Activated CD8-positive, alpha-beta memory T cell treated with anti-CD3 and anti-CD28 coated beads for 4 hours (primary cell): Measurements from ENCODE around the gene FBXO10.
A peak's percentile ranks its signal among the peaks of the same experiment; 100 is the strongest.
"Not testable (repeated sequence)": the region's sequence is repeated elsewhere in the genome, so short reads cannot be mapped to it uniquely, and the experiment has no call there.

Experiments
- DNase-seq, 2 donors: peaks; one replicate each; pipeline ENCODE4 v3.0.0-alpha.2; 2020; ENCODE audit warnings: low read depth in 2 of 2

FBXO10 gene

DNA sequence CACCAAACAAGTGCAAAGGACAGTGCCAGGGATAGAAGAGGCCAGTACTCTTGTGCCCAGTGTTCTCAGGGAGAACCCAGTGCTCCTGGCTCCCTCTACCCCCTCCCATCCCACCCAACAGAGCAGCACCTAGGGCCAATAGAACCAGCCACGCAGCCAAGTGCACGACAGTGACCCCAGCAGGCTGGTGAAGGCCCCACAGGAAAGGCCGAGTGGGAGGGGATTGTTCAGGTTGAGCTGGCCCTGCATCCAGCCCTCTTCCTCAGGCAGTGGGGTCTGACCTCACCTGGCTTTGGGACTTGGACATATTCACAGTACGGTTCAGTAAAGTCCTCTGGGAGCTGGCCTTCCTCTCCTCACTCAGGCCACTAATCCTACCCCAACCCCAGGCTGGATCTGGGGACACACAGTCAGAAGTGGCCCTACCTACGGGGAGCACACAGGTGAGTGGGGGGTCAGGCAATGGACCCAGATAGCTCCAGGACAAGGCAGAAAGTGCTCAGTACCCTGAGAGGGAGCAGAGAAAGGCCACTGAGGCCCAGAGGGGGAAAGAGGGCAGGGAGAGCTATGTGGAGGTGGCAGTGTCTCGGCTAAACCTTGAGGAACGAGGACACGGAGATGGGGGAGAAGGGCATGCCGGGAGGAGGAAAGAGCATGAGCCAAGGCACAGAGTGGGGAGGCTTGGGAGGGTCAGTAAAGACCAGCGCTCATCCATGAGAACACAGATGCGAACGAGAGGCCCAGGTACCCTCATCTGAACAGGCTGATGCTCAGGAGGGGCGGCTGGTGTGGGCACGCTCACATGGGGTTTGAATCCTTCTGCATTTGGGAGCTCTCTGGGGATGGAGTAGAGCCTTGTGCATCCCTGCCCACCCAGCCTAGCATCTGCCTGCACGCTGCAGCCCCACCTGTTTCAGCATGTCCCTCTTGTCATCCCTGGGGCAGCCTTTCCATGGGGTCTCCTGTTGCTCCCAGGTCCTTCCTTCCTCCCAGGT, 64.9 kb downstream of the FBXO10 start:
- no peak for DNase-seq

DNA sequence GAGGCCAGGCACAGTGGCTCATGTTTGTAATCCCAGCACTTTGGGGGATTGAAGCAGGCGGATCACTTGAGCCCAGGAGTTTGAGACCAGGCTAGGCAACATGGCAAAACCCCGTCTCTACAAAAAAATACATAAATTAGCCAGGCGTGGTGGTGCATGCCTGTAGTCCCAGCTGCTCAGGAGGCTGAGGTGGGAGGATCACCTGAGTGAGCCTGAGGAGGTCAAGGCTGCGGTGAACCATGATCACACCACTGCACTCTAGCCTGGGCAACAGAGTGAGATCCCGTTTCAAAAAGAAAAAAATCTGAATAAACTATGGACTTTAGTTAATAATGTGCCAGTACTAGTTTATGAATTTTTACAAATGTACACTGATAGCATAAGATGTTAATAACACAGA, 66.1 kb downstream of the FBXO10 start:
- DNase-seq, result not testable (repeated sequence)

DNA sequence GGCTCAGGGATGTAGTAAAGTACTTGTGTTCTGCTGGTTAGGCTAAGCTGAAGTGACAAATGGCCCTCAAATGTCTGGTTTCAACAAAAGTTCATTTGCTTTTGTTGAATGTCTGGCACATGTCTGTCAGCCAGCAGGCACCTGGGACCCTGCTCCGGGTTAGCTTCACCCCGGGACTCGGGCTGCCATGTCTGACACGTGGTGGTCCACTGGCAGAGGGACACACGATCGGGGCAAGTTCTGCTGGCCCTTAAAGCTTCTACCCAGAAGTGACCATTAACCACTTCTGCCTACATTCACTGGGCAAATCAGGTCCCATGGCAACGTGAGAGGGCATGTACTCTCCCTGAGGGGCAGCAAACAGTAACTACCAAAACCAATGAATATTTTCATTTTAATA, 66.6 kb downstream of the FBXO10 start:
- DNase-seq, result no peak

DNA sequence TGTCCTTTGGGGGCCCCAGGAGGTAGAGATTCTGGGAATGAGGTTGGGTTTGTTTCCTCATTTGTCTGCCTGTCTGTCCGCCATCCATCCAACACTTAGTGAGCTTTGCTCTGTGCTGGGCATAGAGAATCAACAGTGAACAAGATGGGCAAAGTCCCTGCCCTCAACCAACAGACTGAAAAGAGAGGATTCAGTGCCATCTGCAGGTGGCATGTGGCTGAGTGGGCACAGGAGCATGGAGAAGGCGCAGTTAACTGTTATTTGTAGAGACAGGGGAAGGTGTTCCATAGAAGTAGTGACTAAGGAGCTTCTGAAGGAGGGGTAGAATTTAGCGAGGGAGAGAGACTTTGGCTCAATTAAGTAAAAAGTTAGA, 67.4 kb downstream of the FBXO10 start:
- no peak for DNase-seq

DNA sequence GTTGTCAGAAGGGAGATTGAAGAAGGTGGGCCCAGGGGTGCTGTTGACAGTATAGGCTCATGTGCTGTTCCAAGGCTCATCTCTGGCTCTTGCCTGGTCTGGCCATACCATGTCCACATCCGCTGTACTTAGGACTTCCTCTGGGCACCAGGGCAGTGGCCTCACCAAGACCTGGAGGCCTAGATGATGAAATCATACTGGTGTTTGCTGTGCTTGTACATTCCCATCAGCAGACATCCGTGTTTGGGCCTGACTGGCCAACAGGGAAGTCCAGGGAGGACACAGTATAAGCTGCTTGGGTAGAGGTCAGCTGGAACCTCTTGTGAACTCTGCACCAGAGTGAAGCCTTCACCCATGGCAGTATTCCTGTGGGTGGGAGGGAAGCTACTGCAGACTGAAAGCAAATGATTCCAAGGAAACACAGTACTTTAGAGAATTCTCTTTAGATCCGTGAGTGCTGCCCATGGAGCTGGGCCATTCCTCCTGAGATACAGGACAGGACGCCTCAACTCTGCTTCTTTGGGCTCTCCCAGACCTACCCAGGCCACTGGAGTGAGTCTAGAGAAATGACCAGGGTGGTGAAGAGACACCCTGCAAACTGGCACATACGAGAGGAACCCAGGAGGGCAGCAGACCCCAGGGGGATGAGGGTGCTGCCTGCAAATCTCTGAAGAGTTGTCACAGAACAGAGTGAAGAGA, 67.9 kb downstream of the FBXO10 start:
- no peak for DNase-seq

DNA sequence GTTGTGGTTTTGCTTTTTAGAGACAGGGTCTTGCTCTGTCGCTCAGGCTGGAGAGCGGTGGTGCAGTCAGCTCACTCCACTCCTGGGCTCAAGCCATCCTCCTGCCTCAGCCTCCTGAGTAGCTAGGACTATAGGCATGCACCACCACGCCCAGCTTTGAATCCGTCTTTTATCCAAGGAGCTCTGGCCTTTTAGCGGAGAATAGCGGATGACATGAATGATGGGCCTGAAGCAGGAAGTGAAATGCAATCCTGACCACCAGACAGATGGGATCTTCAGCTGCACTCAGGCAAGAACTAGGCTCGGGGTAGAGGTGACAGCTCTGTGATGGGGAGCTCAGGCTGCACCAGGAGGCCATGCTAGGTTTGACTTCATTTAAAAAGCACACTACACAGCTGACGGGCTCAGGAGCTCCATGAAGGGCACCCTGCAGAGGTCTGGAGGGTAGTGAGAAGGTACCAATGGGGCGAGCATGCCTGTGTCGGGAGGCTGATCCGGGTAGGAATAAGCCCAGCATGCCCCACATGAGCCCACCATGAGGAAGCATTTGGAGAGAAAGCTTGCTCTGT, 68.5 kb downstream of the FBXO10 start:
- DNase-seq, result no peak

DNA sequence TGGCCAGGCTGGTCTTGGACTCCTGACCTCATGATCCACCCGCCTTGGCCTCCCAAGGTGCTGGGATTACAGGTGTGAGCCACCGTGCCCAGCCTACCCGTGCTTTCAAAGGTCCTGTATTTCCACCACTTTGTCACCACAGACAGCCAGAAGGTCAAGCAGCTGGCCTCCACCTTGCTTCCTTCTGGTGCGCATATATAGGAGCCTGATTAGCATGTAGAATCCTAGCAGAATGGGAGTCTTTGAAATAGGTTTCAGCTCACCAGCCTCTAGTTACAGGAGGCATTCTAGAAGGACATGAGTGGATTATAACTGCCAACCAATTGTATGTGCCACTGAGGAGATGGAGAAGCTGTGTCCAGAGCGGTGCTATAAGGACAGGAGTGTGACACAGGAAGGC, 71.6 kb downstream of the FBXO10 start:
- no peak for DNase-seq

DNA sequence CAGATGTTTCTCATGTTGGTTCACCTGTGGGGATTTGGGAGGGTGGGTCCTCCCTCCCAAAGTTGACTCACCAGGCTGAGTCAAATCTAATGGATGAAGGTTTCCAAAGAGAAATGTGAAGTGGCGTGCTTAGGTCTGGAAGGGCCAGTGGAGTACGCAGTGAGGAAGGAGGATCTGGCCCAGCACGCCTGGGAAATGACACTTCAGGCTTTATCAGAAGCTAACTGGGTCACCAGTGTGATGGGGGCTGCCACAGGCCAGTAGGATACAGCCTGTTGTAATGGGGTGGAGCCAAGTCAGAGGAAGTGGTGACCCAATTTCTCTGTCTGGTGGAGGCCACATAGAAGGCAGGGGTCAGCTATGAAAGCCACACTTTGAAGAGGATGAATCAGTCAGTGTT, 72.4 kb downstream of the FBXO10 start:
- DNase-seq, result peak; percentile 17 to 26

DNA sequence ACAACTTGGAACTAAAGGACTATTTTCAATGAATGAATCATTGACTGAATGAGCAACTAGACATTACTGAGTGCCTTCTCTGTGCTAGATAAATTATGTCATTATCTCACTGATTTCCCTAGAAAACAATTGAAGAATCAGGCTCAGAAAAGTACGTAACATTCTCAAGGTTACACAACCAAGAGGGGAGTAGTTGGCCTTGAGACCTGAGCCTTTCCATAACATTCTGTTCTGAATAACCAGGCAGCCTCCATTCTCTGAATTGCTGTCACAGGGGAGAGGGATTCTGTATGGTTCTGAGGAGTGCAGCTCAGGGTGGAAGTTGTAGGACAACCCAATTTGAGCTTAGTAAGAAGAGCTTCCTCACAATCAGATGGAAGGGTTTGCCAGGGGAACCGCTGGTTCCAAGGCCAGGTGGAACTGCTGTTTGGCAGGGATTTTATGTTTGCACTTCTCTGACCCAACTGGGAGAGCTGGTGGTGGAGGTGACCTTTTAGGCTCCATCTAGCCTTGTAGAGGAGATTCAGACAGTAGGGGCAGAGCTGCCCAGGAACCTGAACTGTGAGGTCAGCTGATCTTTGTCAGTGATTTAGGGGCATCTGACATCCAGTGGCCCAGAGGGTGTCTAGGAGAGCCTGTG, 74.1 kb downstream of the FBXO10 start:
- no peak for DNase-seq

DNA sequence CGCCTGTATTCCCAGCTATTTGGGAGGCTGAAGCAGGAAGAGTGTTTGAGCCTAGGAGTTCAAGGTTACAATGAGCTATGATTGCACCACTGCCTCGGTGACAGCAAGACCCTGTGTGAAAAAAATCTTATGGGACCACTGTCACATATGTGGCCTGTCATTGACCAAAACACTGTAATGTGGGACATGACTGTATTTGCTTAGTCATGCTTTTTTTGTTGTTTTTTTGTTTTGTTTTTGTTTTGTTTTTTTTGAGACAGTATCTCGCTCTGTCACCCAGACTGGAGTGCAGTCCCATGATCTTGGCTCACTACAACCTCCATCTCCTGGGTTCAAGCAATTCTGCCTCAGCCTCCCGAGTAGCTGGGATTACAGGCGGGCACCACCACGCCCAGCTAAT, 76.9 kb downstream of the FBXO10 start:
- no peak for DNase-seq

DNA sequence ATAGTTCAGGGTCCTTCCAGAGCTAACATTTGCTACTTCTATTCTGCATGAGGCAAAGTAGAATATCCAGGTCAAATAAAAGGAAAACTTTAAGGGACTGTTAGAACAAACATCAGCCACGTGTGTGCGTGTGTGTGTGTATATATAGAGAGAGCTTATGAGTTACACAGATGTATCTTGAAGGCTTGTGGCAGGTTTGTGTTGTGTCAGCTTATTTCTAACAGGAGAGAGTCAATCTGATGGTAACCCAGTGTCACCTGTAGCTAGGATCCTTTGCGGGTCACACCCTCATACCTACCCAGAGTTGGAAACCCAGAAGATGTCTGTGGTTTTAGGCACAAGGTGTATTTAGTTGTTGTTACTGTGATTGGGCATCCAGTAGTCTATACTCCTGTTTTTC, 77.7 kb downstream of the FBXO10 start:
- DNase-seq, result no peak

DNA sequence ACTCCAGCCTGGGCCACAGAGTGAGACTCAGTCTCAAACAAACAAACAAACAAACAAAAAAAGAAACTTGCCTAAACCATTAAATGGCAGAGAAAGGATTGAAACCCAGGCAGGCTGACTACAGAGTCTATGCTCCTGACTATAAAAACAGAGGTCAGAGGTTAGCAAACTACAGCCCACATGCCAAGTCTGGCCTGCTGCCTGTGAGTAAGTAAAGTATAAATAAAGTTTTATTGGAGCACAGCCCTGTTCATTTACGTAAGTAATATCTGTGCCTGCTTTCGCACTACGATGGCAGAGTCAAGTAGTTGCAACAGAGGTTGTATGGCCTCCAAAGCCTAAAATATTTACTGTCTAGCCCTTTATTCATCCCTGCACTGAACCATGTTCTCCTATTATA, 78.9 kb downstream of the FBXO10 start:
- no peak for DNase-seq

DNA sequence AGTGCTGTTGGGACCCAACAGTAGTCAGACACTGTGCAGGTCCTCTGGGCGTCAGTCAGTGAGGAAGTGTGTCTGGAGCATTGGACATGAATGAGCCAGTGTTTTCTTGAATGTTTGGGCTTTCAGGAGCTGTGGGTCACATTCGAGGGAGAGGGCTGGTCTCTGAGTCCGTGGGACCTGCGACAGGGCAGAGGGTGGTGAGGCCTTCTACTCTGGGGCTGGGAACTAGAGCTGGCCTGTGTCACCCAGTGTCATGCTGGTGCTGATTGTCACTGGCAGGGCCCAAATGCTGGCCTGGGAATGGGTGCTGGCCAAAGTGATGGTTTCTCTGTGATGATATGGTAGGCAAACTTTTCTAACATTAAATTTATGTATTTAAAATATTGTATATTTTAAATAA, 80.2 kb downstream of the FBXO10 start:
- DNase-seq, result no peak

DNA sequence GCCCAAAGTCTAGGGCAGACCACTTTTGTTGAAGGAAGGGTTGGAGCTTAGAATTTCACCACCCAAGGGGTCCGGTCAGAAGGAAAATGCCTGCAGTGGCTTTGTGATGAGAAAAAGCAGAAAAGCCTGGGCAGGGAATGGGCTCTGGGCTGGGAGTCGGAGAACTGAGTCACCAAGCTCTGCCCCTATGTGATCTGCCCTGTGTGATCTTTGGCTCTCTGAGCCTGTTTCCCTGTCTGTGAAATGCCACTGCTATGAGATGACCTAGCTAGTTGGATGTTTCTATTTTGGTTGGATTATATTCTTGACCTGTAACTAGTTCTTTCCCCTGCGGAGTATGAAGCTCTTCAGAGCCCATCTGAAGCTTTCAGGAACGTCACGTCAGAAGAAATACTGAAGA, 80.6 kb downstream of the FBXO10 start:
- no peak for DNase-seq

DNA sequence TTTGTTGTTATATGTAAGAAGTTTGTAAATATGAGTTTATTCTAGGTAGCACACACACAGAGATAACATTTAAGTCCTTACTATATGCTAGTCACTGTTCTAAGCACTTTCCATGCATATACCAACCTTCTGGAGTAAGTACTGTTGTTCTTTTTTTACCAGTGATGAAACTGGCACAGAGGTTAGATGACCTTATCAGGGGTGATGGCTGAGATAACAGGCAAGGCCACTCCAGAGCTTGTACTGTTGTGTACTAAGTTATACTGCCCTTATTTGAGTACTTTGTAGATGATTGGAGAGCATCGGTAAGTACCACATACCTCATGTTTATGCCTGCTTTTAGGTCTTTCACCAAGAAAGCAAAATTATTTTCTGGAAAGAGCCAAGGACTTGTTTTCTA, 84.2 kb downstream of the FBXO10 start:
- DNase-seq, result no peak

DNA sequence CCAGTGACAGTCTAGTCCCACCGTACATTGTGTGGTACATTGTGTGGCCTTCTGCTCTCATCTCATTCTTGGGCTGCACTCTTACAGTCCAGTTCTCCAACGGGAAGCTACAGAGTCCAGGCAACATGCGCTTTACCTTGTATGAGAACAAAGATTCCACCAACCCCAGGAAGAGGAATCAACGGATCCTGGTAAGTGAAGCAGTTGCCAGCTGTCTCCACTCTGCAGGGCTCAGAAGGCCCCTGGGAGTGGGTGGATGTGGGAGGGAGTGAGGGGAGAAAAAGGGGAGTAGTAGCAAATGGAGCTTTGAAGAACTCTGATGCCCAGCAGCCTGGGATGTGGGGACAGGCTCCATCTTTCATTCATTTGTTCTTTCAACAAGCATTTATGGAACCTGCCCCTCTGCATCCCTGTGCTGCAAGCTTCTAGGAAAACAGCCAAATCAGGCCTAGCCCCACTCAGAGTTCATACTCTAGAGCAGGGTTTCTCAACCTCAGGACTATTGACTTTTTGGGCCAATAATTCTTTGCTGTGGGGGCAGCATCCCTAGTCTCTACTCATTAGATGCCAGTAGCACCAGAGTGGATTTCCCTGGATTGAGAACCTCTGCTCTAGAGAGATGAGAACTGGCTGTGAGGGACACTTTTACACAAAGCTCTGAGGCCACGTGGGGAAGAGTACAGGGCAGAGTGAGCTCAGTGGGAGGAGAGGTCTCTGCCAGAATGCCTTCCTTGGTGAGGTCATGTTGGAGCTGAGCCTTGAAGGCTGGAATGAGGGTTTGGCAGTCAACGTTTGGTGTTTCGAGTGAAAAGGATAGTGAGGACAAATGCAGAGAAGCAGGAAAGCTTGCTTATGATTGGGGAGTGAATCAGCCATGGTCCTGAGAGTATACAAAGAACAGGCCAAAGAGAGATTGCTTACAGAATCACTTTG, 89.3 kb downstream of the FBXO10 start:
- DNase-seq, result no peak

DNA sequence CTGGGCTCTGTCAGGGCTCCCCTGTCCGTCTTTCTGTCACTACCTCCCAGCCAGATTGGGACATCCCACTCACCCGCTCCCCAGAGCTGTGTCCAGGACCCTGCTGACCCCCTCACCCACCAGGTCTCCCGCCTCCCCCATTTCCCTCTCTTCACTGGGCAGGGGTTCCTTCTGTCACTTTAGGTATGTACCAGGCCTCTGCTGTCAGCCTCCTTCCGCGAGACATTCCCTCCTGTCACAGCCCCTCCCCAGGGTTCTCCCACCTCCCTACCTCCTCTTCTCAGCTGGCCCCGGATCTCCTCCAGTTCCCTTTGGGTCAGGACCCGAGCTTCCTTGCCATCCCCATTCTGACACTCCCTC, 89.9 kb downstream of the FBXO10 start:
- no peak for DNase-seq

DNA sequence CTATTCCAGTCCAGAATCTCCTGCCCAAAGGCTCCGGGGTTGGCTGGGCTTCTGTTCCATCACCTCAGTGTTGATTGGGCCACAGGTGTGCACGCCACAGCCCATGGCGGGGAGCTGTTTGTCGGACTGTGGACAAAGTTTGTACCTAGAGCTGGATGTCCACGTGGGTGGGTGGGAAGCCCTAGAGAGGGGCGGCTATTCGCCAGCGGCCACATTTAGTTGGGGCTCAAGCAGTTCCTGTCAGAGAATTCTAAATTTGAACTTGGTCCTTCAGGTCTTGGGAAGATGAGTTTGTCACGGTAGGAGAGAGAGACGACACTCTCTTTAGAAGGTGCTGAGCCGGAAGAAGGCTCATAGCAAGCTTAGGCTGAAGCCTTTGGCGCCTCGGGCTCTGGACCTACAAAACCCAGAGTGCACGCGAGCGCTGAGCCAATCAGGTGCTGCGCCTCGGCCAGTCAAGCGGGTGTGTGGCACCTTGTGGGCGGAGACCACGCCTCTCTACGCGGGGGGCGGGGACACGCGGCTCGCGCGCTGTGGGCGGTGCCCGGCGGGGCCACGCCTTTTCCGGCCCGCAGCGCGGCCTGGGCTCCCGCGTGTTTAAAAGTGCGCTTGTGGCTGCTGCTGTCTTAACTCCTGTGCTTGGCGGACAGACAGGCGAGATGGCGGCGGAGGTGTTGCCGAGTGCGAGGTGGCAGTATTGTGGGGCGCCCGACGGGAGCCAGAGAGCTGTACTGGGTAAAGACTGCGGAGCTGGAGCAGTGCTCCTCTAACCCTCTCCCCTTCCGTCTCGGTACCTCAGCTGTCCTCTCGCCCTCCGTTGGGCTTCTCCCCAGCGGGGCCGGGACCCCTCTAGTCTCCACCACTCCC, 90.6 kb downstream of the FBXO10 start, which contains the start of gene POLR1E:
TSS of gene POLR1E (plus strand) at position 560 of the 867 bp plus-strand sequence. CDS start at position 660, 100 bp downstream.
- peak; percentile 92 to 94 for DNase-seq

DNA sequence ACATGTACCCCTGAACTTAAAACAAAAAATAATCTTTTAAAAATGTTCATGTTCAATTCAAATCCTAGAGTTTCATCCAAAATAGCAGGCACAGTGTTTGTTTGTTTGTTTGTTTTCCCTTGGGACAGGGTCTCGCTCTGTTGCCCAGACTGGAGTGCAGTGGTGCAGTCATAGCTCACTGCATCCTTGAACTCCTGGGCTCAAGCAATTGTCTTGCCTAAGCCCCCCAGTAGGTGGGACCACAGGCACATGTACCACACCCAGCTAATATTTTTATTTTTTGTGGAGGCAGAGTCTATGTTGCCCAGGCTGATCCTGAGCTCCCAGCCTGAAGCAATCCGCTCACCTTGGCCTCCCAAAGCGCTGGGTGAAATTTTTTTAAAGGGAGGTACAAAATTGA, 95.4 kb downstream of the FBXO10 start:
- no peak for DNase-seq

DNA sequence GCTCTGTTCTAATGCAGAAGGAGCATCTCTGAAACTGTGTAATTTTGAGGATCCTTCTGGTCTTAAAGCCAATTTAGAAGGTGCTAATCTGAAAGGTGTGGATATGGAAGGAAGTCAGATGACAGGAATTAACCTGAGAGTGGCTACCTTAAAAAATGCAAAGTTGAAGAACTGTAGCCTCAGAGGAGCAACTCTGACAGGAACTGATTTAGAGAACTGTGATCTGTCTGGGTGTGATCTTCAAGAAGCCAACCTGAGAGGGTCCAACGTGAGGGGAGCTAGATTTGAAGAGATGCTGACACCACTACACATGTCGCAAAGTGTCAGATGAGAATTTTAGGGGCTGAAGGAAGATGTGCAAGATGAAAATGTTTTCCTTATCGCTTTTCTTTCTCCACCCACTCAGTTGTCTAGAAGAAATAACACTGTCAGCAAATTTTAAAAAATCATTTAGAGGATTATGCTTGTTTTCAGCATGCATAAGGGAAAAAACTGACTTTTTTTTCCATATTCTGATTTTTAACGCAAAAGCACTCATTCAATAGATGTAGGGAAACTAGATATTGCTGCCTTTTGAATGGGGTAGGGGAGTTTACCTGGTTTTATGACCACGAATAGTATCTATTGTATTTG, 98.1 kb downstream of the FBXO10 start:
- not testable (repeated sequence) for DNase-seq
